ENCODE results near the gene CAP1. TPM values are rescaled to one million over a fixed set of nuclear protein-coding genes. Genes with fewer than 3 reads are reported as not detected.

Gene CAP1, protein sequence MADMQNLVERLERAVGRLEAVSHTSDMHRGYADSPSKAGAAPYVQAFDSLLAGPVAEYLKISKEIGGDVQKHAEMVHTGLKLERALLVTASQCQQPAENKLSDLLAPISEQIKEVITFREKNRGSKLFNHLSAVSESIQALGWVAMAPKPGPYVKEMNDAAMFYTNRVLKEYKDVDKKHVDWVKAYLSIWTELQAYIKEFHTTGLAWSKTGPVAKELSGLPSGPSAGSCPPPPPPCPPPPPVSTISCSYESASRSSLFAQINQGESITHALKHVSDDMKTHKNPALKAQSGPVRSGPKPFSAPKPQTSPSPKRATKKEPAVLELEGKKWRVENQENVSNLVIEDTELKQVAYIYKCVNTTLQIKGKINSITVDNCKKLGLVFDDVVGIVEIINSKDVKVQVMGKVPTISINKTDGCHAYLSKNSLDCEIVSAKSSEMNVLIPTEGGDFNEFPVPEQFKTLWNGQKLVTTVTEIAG
- total RNA-seq (2022; extraction: Qiagen RNA extraction): 199 to 287 TPM (median 219 TPM) in 5 replicates

DNA sequence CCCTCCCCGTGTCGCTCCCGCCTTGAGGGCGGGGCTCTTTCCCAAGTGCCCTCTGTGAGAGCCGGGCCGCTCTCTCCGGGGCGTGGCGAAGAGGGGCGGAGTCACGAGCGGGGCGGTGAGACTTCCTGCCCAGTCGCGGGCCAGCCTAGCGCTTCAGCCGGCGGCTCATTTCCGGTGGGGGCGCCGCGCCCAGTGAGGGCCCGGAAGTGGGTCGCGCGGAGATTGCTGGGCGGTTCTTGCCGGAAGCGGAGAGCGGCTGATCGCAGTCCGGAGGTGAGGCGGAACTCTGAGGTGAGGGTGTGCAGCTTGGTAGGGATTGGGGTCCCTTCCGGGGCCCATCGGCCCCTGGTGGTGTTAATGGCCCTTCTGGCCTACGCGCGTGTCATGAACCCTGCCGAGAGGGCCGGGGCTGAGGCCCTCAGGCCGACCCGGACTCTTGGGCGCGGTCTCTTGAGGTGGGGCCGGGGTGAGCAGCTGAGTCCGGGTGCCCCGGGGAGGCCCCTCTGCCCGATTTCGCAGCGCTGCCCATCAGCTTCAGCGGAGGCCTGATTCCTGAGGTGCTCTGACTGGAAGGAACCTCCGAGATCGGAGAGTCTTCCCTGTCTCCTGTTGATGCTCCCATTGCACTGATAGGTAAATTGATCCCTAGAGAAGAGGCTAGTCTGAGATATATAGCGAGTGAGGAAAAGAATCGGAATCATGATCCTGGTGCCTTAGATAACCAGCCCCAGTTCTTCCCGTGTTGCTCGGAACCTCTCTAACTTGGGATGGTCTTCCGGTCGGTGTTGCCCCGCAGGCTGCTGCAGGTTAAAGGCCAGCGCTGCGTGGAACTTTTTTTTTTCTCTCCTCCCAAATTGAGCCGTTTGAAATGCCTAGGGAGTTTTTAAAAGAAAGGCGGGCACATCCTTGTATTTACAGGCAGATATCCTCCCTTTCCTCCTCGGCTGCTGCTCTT, at the start of gene CAP1:
TSS of gene CAP1 (plus strand) at position 219 of the 955 bp plus-strand sequence. CDS start 18,618 bp downstream, outside the sequence.

DNA sequence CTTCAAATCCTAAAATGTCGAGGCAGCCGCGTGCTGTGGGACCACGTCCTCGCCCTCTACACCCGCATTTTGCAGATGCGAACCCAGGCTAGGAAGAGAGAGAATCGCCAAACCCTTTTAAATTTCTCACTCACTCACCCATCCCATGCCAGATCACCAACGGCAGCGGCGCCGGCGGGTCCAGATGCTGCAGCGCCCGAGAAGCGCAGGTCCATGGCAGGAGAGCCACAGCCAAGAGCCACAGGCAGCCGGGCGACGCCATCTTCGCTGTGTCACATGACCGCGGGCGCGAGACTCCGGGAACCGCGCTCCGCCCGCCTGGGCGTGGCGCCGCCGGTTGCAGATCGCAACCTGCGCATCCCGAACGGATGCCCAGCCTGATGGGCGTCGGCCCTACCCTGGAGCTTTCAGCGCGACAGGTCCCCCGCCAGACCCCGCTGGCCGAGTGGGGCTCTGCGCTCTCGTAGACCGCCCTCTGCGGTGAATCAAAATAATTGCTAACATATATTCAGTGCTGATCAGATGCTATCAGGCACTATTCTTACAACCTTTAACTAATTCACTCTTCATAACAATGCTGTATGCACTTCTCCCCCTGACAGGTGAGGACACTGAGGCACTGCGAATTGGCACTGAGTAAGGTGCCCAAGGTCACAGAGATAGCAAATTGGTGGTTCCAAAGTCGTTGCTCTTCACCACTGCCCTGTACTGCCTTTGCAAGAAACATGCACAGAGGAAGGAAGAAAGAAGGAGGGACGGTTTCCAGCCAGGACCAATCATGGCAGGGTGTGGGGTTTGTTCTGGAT, 56.7 kb downstream of the CAP1 start, which contains the start of gene PPT1:
TSS of gene PPT1 (minus strand) at position 276 of the 806 bp plus-strand sequence. CDS start at position 262, 14 bp downstream.

Other genes starting within 250 kb of the CAP1 start
- gene TRIT1, start 157.2 kb upstream of the CAP1 start, total RNA-seq (2022; extraction: Qiagen RNA extraction): 14.5 to 19.1 TPM (median 16.3 TPM) in 5 replicates
- gene MYCL, start 138.8 kb upstream of the CAP1 start, total RNA-seq (2022; extraction: Qiagen RNA extraction): 0.61 to 1.4 TPM (median 1.3 TPM) in 5 replicates
- 4.0 to 4.3 TPM (median 4.2 TPM) in 5 replicates for gene MFSD2A, start 85.6 kb upstream of the CAP1 start, total RNA-seq (2022; extraction: Qiagen RNA extraction)
- gene PPT1, start 56.5 kb downstream of the CAP1 start, total RNA-seq (2022; extraction: Qiagen RNA extraction): 58.9 to 85.7 TPM (median 62.9 TPM) in 5 replicates
- gene RLF, start 120.7 kb downstream of the CAP1 start, total RNA-seq (2022; extraction: Qiagen RNA extraction): 4.4 to 6.7 TPM (median 5.0 TPM) in 5 replicates
- not detected in 5 replicates for gene TMCO2, start 207.2 kb downstream of the CAP1 start, total RNA-seq (2022; extraction: Qiagen RNA extraction)
- 36.9 to 45.8 TPM (median 37.7 TPM) in 5 replicates for gene ZMPSTE24, start 217.5 kb downstream of the CAP1 start, total RNA-seq (2022; extraction: Qiagen RNA extraction)